Suppressor macrophage treated with lipopolysaccharide for 4 hours (primary cell): ENCODE results near the gene PLK2.

Experiments used
- DNase-seq: peaks from one replicate; pipeline ENCODE4 v3.0.0-alpha.2; 2020

Gene PLK2

GRCh38 chr5:58477760-58478376 is 18.0 kb upstream of the PLK2 start:
- DNase-seq, result no peak

DNA sequence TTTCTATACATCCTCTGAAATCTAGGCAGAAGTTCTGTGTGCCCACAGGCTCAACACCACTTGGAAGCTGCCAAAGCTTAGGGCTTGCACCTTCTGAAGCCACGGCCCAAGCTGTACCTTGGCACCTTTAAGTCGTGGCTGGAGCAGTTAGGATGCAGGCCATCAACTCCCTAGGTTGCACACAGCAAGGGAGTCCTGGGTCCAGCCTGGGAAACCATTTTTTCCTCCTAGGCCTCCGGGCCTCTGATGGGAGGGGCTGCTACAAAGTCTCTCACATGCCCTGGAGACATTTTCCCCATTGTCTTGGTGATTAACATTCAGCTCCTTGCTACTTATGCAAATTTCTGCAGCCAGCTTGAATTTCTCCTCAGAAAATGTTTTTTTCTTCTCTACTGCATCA is 15.5 kb upstream of the PLK2 start:
- no peak for DNase-seq

DNA sequence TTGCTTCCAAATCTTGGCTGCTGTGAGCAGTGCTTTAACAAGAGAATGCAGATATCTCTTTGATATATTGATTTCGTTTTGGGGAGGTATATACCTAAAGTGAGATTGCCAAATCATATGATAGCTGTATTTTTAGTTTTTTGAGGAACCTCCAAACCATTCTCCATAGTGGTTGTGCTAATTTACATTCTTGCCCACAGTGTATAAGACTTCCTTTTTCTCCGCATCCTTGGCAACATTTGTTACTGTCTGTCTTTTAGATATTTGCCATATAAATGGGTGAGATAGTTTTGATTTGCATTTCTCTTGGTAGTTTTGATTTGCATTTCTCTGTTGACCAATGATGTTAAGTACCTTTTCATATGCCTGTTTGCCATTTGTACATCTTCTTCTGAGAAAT is 10.0 kb upstream of the PLK2 start:
- no peak for DNase-seq

- DNase-seq, result peak; percentile 75
These were observed 7.1 kb upstream of the PLK2 start for GRCh38 chr5:58466939-58467338.

- peak; percentile 71 for DNase-seq
These were observed 2.8 kb upstream of the PLK2 start for GRCh38 chr5:58462623-58463230.

GRCh38 chr5:58462154-58462553 is 2.3 kb upstream of the PLK2 start:
- peak; percentile 51 for DNase-seq

DNA sequence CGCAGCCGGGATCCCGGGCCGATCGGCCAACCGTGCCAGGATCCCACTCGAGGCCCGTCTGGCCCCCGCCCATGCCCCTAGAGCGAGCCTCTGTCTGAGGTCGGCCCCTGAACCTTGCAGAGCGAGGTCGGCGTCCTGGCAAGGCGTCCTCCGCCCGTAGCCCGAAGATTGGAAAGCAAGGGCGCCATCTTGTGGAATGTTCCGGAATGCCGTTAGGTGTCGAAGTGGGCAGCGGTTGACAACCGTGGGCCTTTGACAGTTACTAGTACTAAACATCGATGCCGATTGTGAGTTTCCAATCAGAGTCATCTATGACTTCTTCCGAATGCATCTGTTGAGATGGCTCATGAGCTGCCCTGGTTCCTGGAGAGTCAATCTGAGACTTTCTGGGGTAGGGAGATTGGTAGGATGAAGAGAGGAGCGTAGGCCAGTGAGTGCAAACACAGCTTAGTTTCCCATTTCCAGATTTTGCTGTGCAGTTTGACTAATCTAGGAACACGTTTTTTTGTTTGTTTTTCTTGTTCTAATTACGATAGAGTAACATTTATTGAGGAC is 923 bp upstream of the PLK2 start:
- DNase-seq, result peak; percentile 94

GRCh38 chr5:58459146-58460001 is 512 bp downstream of the PLK2 start:
- DNase-seq, result no peak

- no peak for DNase-seq
These were observed 1.1 kb downstream of the PLK2 start for GRCh38 chr5:58458743-58459145.

DNA sequence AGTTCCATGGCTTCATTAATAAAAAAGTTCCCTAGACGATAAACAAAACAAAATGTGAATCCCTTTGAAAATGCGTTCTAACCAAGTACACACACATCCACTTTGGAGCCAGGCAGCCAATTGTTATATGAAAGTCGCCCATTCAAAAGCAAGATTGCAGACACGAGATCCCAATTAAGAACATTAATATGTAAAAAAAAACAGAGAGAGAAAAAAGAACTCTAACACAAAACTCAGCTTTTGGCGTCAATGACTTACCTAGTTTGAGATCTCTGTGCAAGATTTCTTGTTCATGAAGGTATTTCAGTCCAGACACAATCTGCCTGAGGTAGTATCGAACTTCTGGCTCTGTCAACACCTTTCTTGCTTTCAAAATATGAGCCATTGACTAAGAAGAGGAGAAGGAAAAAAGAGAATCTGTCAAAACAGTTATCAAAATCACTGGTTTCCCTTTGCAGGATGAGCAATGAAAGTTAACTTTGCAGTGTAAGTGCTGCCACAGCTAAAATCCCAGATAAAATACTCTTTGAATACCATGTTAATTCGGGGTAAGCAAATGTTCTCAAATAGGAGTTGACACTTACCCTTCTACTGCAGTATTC is 1.6 kb downstream of the PLK2 start:
- DNase-seq, result no peak

- no peak for DNase-seq
These were observed 2.8 kb downstream of the PLK2 start for GRCh38 chr5:58457050-58457449.

DNA sequence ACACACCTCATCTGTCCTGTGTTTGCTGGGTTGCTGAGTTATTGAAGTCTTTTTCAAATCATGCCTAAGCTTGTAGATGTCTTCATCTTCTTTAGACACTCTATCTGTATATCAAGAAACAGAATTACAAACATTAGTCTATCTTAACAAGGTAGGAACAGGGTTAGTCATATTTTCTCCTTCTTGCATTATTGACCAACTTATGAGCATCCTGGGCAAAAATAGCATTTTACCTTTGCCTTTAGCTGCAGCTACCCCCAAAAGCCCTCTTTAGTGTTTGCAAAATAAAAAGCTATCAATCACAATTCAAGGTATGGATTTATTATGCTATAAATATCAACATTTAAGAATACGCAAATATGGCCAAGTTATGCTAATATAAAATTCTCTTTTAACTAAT is 3.4 kb downstream of the PLK2 start:
- no peak for DNase-seq

DNA sequence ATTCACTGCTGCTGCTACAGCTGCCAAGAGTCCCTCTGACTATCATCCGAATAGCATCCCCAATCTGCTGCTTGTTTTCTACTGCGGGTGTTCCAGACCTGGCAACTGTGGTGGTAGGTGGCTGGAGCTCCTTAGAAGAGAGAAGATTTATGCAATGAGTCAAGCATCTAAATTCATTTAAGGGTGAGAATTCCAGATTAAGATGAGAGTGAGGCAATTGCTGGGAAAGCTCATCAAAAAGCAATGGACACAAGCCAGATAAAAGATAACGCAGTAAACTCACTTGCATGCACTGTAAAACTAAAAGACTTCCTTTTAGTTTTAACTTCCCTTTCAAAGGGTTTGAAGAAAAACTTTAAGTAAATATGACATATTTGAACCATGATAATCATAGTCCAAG is 3.9 kb downstream of the PLK2 start:
- no peak for DNase-seq

DNA sequence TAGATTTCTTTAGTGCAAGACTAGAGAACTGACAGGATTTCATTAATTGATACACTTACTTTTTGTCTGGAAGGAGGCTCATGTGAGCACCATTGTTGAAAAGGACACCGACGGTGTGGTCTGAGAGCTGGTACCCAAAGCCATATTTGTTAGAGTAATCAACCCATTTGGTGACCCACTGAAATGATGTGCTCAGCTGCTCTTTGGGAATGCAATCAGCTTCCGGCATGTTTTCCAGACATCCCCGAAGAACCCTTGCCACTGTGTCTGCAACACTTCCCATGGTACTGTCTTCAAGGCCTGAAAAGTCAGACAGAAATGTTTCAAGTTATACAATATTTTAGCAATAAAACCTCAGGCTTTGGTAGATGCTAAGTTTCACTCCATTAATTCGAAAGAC is 4.4 kb downstream of the PLK2 start:
- no peak for DNase-seq

GRCh38 chr5:58455066-58455465 is 4.8 kb downstream of the PLK2 start:
- no peak for DNase-seq

GRCh38 chr5:58454025-58454424 is 5.9 kb downstream of the PLK2 start:
- no peak for DNase-seq

GRCh38 chr5:58453306-58453705 is 6.6 kb downstream of the PLK2 start:
- DNase-seq, result no peak

GRCh38 chr5:58452566-58453258 is 7.2 kb downstream of the PLK2 start:
- DNase-seq, result no peak

DNA sequence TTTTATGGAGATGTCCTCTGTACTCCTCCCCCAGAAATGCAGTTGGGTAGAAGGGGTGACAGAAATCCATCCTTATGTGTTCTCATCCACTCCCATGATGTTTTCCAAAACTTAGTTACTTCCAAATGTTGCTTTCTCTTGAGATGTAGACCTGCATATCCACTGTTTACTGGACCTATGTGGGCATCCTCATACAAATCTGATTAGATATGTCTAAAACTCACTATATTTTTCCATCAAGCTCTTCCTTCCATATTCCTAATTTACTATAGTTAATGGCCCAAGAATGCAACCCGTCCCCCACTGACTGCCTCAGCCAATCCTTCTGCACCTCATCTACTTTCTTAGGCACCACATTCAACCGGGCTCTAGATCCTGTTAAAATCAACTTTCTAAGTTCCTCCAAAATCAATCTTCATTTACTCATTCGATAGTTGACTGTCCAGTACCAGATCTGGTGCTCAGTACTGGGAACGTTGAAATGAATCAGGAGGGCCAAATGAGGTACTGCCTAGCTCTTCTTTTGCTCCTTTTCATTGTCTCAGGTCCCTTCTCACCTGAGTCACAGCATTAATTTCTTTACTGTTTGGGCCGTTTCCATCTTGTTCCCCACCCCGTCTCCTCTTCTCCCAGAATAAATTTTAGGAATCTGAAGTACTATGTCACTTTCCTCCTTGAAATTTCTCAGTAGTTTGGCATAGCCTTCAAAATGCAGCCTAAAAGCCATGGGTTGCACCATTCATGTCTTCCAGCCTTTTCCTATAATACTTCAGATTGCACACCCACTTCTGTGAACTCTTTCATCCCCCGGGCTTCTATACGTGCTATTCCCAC is 7.9 kb downstream of the PLK2 start:
- no peak for DNase-seq

DNA sequence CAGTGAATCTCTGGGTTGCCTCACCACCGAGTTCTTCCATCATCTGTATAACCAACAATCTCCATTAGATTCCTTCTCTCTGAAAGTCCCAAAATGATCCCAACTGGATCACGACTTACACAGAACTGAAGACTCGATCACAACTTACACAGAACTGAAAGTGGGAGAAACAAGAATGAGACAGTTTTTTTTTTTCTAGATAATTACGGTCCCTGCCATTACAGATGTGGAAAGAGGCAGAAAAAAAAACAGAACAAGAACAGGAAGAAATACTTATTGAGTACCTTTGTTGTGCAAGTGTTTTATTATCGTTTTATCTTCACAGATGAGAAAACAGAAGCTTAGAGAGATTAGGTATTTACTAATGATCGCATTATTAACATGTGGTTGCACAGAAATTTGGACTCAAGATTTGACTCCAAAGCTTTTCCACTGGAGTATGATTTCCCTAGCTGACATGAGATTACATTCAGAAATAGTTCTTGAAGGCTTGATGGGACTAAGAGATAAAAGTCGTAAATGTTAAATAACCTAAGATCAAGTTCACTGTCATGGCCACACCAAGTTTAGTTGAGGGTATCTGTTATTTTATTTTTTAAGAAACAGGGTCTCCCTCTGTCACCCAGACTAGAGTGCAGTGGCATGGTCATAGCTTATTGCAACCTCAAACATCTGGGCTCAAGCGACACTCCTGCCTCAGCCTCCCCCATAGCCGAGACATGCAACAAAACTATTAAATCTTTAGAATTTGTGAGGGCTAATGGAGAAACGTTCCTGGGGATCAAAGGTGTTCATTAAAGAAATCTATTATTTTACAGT is 8.9 kb downstream of the PLK2 start:
- DNase-seq, result peak; percentile 25

- DNase-seq, result no peak
These were observed 9.9 kb downstream of the PLK2 start for GRCh38 chr5:58450018-58450417.
